Kidney (tissue), 14 donors: Measurements from ENCODE around the gene WNT2B. TPM values are rescaled to one million over a fixed set of nuclear protein-coding genes. Genes with fewer than 3 reads are reported as not detected.
"Not testable (repeated sequence)": the region's sequence is repeated elsewhere in the genome, so short reads cannot be mapped to it uniquely, and the experiment has no call there.

ENCODE experiments used
- DNase-seq, 5 donors: peaks; one replicate each; pipeline ENCODE4 v3.0.0-alpha.2; 2013 to 2020
- FAIRE-seq: peaks from 2 replicates; lab custom pipeline; 2012; peaks lifted over from hg19 to GRCh38; lab: Jason Lieb, UNC
- H3K27ac ChIP-seq, 2 donors: one replicate each; pipeline ENCODE4 v1.7.0; 2013; ENCODE audit warnings: low read depth in 2 of 2, low read length in 2 of 2, inconsistent platforms in 1 of 2
- H3K27me3 ChIP-seq: one replicate; pipeline ENCODE4 v1.7.1; 2013; ENCODE audit warnings: low read length, inconsistent platforms; ENCODE audit not compliant: control insufficient read depth, insufficient read depth
- H3K36me3 ChIP-seq, 3 donors: one replicate each; pipeline versions ENCODE4 v1.7.0 to v1.7.1; 2013; ENCODE audit warnings: low read length in 3 of 3, control low read depth in 1 of 3, inconsistent platforms in 1 of 3; ENCODE audit not compliant: insufficient read depth in 3 of 3, control insufficient read depth in 2 of 3
- H3K4me1 ChIP-seq, 3 donors: one replicate each; pipeline versions ENCODE4 v1.7.0 to v1.7.1; 2013; ENCODE audit warnings: low read length in 3 of 3, inconsistent platforms in 1 of 3, low read depth in 1 of 3; ENCODE audit not compliant: control insufficient read depth in 2 of 3, insufficient read depth in 2 of 3
- H3K4me3 ChIP-seq, 3 donors: one replicate each; pipeline versions ENCODE4 v1.7.0 to v1.8.1; 2013; ENCODE audit warnings: low read length in 3 of 3, control low read depth in 1 of 3, inconsistent platforms in 1 of 3
- H3K9ac ChIP-seq, 3 donors: one replicate each; pipeline versions ENCODE4 v1.7.0 to v1.7.1; 2013; ENCODE audit warnings: low read length in 3 of 3, control low read depth in 1 of 3, inconsistent platforms in 1 of 3
- H3K9me3 ChIP-seq, 3 donors: one replicate each; pipeline versions ENCODE4 v1.7.0 to v1.7.1; 2013; ENCODE audit warnings: low read length in 3 of 3, control low read depth in 1 of 3, inconsistent platforms in 1 of 3; ENCODE audit not compliant: control insufficient read depth in 2 of 3, insufficient read depth in 1 of 3
- intact Hi-C: fragments of 100-400 bp; cut with DNase I; formaldehyde crosslinking; loops from one replicate; pipeline ENCODE4 v1.11.1; 2022
- polyA plus RNA-seq: library from polyadenylated mRNA; stranded (reverse); fragments of 350-450 nt; fragmentation: Illumina TruSeq; extraction: RNeasy Lipid Tissue Mini Kit (QIAGEN cat#74804); gene quantifications from one replicate; pipeline ENCODE4 v1.2.3, GENCODE V29; 2014; ENCODE audit warnings: low read depth, low replicate concordance; ENCODE audit not compliant: insufficient read depth
- total RNA-seq: library from RNA; stranded (reverse); fragmentation: NEBNext Ultra II Directional; extraction: Animal tissue kit (Norgen Biotek cat#: 25700); gene quantifications from one replicate; pipeline ENCODE4 v1.2.1, GENCODE V29; 2021
- TF ChIP-seq, protein P1 (sequence below): IDR thresholded peaks from 3 replicates; pipeline ENCODE4 v1.5.1; 2012; ENCODE audit warnings: mild to moderate bottlenecking, moderate library complexity, borderline replicate concordance; ENCODE audit not compliant: insufficient read depth; ENCODE audit errors: extremely low read depth
- donor health status: control.
- donor health status: control.
- donor health status: control.
- donor health status: control.
- donor health status: control.
- donor health status: DM: yes; HTN: yes; CAD: no.
- donor health status: Normal renal cell carcinoma (clear cell type).

Gene WNT2B
- total and polyA plus RNA-seq, 2 donors from 2014 or later, result 0.75 to 4.7 TPM

DNA sequence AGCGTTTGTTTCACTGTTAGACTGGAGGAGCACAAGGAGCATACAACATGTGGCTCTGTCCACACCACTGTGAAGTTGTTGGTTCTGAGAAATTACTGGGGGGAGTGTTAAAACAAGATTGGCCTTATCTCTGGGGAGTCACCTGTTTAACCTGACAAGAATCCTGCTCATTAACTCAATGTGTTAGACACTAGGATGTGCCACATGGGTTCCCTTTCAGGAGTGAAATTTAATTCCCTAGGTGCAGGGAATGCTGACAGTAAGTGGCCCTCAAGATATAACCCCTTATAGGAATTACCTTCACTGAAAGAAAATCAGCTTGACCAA is 45.8 kb upstream of the WNT2B start:
- H3K27ac ChIP-seq, result no peak overlapping the region
- intact Hi-C loops, result no loop called here

DNA sequence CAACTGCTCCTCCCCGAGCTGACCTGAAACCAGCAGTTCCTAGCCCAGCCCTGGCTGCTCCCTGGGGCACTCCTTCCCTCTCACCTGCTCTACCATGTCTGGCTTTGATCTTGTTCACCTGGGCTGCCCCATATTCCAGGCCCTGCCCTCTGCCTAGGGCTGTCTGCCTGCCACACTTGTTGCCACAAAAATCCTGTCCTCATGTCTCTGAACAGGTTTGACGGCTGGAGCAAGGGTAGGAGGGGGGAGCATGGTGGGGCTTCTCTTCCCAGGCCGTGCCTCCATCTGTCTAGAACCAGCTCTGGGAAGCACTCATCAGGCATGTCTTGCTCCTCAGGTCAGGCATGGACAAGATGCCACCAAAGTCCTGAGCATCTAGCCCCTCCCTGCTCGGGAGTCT is 44.3 kb upstream of the WNT2B start:
- no peaks in the 10 kb centered on the region for H3K36me3 ChIP-seq
- DNase-seq (peak in 4 of 5 donors; percentile 29 to 51 (median 36)), FAIRE-seq (no peak)
- no peak overlapping the region for H3K4me3 ChIP-seq
- no peaks in the 10 kb centered on the region for H3K9me3 ChIP-seq
- TF ChIP-seq, protein P1, sequence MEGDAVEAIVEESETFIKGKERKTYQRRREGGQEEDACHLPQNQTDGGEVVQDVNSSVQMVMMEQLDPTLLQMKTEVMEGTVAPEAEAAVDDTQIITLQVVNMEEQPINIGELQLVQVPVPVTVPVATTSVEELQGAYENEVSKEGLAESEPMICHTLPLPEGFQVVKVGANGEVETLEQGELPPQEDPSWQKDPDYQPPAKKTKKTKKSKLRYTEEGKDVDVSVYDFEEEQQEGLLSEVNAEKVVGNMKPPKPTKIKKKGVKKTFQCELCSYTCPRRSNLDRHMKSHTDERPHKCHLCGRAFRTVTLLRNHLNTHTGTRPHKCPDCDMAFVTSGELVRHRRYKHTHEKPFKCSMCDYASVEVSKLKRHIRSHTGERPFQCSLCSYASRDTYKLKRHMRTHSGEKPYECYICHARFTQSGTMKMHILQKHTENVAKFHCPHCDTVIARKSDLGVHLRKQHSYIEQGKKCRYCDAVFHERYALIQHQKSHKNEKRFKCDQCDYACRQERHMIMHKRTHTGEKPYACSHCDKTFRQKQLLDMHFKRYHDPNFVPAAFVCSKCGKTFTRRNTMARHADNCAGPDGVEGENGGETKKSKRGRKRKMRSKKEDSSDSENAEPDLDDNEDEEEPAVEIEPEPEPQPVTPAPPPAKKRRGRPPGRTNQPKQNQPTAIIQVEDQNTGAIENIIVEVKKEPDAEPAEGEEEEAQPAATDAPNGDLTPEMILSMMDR, result no peak
- intact Hi-C loops, result no loop called here
- H3K27me3 ChIP-seq, result no peaks in the 10 kb centered on the region
- no peak overlapping the region for H3K9ac ChIP-seq
- H3K4me1 ChIP-seq, result peaks cover 0 to 7% (median 2%) of the 10 kb centered on the region in 3 donors
- H3K27ac ChIP-seq, result no peak overlapping the region

More for the DNA sequence above, 45.8 kb upstream of the WNT2B start:
- Histone ChIP-seq H3K4me1 (peaks cover 0 to 7% (median 2%) of the 10 kb centered on the region in 3 donors), H3K36me3 (peaks cover 0 to 4% (median 0%) of the 10 kb centered on the region in 3 donors), H3K9me3 (no peaks in the 10 kb centered on the region), H3K27me3 (no peaks in the 10 kb centered on the region), H3K4me3 (no peak overlapping the region), H3K9ac (no peak overlapping the region)
- no peak for FAIRE-seq
- DNase-seq, result no peak
- TF ChIP-seq, protein P1, result no peak

DNA sequence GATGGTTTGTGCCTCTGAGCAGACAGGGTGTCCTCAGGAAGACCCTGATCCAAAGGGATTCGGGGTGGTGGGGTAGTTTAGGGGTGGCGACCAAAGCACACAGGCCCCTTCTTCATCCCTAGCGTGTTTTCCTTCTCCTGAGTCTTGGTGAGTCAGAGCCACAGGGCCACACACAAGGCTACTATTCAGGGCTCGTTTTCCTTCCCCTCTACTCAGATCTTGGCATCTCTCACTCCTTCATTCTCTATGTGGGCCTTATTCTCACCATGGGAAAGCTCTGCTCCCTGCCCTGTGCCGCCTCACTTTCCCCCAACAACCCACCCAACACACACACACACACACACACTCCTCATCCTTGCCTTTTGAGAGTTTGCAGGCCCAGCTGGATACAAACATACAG is 43.6 kb upstream of the WNT2B start:
- H3K4me3 ChIP-seq, result no peak overlapping the region
- no peaks in the 10 kb centered on the region for H3K9me3 ChIP-seq
- no peaks in the 10 kb centered on the region for H3K27me3 ChIP-seq
- TF ChIP-seq, protein P1, result no peak
- H3K9ac ChIP-seq, result no peak overlapping the region
- H3K4me1 ChIP-seq, result peaks cover 0 to 7% (median 2%) of the 10 kb centered on the region in 3 donors
- FAIRE-seq (no peak), DNase-seq (peak in 1 of 5 donors; percentile 35)
- no peaks in the 10 kb centered on the region for H3K36me3 ChIP-seq
- H3K27ac ChIP-seq, result no peak overlapping the region
- intact Hi-C loops, result no loop called here

DNA sequence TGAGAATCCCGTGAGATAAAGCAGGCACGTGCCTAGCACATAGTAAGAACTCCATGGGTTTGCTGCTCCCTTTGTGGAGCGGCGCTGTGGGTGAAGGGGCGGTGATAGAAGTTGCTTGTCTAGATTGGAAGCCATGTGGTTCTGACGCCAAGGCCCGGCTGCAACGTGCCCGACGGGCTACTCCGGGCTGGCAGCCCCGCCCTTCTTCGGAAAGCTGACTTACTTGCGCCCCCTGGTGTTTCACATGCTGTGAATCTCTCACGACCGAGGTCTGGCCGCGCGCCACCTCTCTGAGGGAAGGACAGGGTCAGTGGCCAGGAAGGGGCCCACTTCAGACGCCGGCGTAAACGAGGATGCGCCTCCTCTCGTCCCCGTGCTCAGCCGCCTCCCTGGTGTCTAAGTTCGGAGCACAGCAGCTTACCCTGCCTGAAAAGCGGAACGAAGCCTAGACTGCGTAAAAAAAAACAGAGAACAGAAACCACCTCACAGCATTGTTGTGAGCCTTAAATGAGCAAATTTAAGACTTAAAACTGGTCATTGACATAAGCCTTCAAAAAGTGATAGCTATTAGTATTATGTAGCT is 42.6 kb upstream of the WNT2B start:
- TF ChIP-seq, protein P1, result peak; percentile 84
- H3K9me3 ChIP-seq, result no peaks in the 10 kb centered on the region
- no peaks in the 10 kb centered on the region for H3K36me3 ChIP-seq
- peak overlapping the region in 1 of 2 donors; percentile 57 for H3K27ac ChIP-seq
- H3K4me3 ChIP-seq, result peak overlapping the region; percentile 57 to 69 (median 60)
- intact Hi-C loops, result no loop called here
- peaks cover 0 to 7% (median 0%) of the 10 kb centered on the region in 3 donors for H3K4me1 ChIP-seq
- DNase-seq, result peak; percentile 92 to 96 (median 94)
- FAIRE-seq, result peak; percentile 25
- H3K27me3 ChIP-seq, result no peaks in the 10 kb centered on the region
- peak overlapping the region; percentile 38 to 59 (median 48) for H3K9ac ChIP-seq

DNA sequence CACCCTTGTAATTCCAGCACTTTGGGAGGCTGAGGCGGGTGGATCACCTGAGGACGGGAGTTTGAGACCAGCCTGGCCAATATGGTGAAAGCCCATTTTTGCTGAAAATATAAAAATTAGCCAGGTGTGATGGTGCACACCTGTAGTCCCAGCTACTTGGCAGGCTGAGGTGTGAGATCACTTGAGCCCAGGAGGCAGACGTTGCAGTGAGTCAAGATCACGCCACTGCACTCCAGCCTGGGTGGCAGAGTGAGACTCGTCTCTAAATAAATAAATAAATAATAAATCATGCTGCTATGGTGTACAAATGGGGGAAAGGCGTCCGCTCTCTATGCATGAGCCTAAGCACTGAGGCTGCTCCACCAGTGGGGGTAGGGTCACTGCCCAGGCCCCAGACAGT is 38.4 kb upstream of the WNT2B start:
- not testable (repeated sequence) for H3K9ac ChIP-seq, DNase-seq, H3K9me3 ChIP-seq, H3K27ac ChIP-seq, H3K4me3 ChIP-seq, FAIRE-seq, H3K36me3 ChIP-seq, H3K27me3 ChIP-seq, H3K4me1 ChIP-seq
- intact Hi-C loops, result loop anchor here (10.0 kb wide), 1 partner anchor 86 kb away; no protein-coding TSS in a partner anchor
